HG03108 (cell line): ENCODE results near the gene SSRP1.

Experiments used
- ATAC-seq: cut with Tn5 transposase; IDR thresholded peaks from one replicate; pipeline ENCODE4 v1.9.1; 2021; ENCODE audit warnings: moderate library complexity; ENCODE audit not compliant: unreplicated experiment

Gene SSRP1

GRCh38 chr11:57359896-57360690 is 24.4 kb upstream of the SSRP1 start:
- no peak for ATAC-seq

GRCh38 chr11:57359396-57359795 is 23.7 kb upstream of the SSRP1 start:
- no peak for ATAC-seq

GRCh38 chr11:57358991-57359390 is 23.3 kb upstream of the SSRP1 start:
- ATAC-seq: no peak

GRCh38 chr11:57358543-57358961 is 22.9 kb upstream of the SSRP1 start:
- no peak for ATAC-seq

GRCh38 chr11:57357856-57358255 is 22.2 kb upstream of the SSRP1 start:
- no peak for ATAC-seq

GRCh38 chr11:57357310-57357709 is 21.6 kb upstream of the SSRP1 start:
- no peak for ATAC-seq

GRCh38 chr11:57356268-57356667 is 20.6 kb upstream of the SSRP1 start:
- ATAC-seq: no peak

- no peak for ATAC-seq
These were observed 19.0 kb upstream of the SSRP1 start for GRCh38 chr11:57354699-57355098.

GRCh38 chr11:57353852-57354251 is 18.2 kb upstream of the SSRP1 start:
- ATAC-seq: no peak

GRCh38 chr11:57353446-57353845 is 17.8 kb upstream of the SSRP1 start:
- no peak for ATAC-seq

GRCh38 chr11:57353036-57353435 is 17.3 kb upstream of the SSRP1 start:
- ATAC-seq: no peak

- ATAC-seq: no peak
These were observed 14.0 kb upstream of the SSRP1 start for GRCh38 chr11:57349491-57350274.

- ATAC-seq: no peak
These were observed 13.1 kb upstream of the SSRP1 start for GRCh38 chr11:57348636-57349313.

GRCh38 chr11:57348052-57348451 is 12.4 kb upstream of the SSRP1 start:
- no peak for ATAC-seq

GRCh38 chr11:57347336-57347735 is 11.6 kb upstream of the SSRP1 start:
- no peak for ATAC-seq

- ATAC-seq: peak; percentile 58
These were observed 10.0 kb upstream of the SSRP1 start for GRCh38 chr11:57345555-57346211.

- ATAC-seq: no peak
These were observed 9.1 kb upstream of the SSRP1 start for GRCh38 chr11:57344826-57345225.

- ATAC-seq: no peak
These were observed 8.1 kb upstream of the SSRP1 start for GRCh38 chr11:57343825-57344224.

GRCh38 chr11:57342702-57343101 is 7.0 kb upstream of the SSRP1 start:
- no peak for ATAC-seq

GRCh38 chr11:57341250-57341808 is 5.6 kb upstream of the SSRP1 start:
- ATAC-seq: no peak
